ENCODE results near the gene DMPK.
"Not testable (repeated sequence)": the region's sequence is repeated elsewhere in the genome, so short reads cannot be mapped to it uniquely, and the experiment has no call there.

DMPK gene

GRCh38 chr19:45812297-45812696, 30.0 kb upstream of the DMPK start:
- Histone ChIP-seq H3K4me3 (ENCODE audit: low read length) (no peak overlapping the region), H3K27ac (ENCODE audit: low read length) (no peak overlapping the region), H3K4me1 (ENCODE audit: control insufficient read depth, low read depth, low read length) (peaks cover 9% of the 10 kb centered on the region), H3K9me3 (ENCODE audit: control insufficient read depth, low read depth, low read length) (no peaks in the 10 kb centered on the region), H3K36me3 (ENCODE audit: control insufficient read depth, low read depth, low read length) (no peaks in the 10 kb centered on the region), H3K27me3 (ENCODE audit: control insufficient read depth, insufficient read depth, low read length) (no peaks in the 10 kb centered on the region), H3K9ac (ENCODE audit: low read length) (no peak overlapping the region)

- H3K4me1 ChIP-seq (ENCODE audit: control insufficient read depth, low read depth, low read length) = no peaks in the 10 kb centered on the region
- H3K9me3 ChIP-seq (ENCODE audit: control insufficient read depth, low read depth, low read length) = no peaks in the 10 kb centered on the region
- no peaks in the 10 kb centered on the region for H3K36me3 ChIP-seq (ENCODE audit: control insufficient read depth, low read depth, low read length)
- no peak overlapping the region for H3K4me3 ChIP-seq (ENCODE audit: low read length)
- H3K9ac ChIP-seq (ENCODE audit: low read length) = no peak overlapping the region
- no peak overlapping the region for H3K27ac ChIP-seq (ENCODE audit: low read length)
- no peaks in the 10 kb centered on the region for H3K27me3 ChIP-seq (ENCODE audit: control insufficient read depth, insufficient read depth, low read length)
Measured at GRCh38 chr19:45809643-45810159, 27.4 kb upstream of the DMPK start.

DNA sequence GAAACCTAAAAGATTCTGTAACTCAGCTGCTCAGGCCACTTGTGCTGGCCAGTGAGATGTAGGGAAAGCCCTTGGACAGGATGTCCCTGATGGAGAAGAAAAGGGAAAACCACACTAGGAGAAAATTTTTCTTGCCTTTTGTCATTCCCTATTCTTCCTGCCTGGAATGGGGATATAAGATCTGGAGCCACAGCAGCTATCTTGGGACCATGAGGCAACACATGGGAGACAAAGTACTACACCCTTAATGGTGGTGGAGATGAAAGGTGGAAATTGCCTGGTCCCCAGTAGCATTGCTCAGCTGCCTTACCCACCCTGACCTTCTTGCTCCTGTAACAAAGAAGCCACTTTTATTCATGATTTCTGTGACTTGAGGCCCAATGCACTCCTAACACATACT, 23.4 kb upstream of the DMPK start:
- Histone ChIP-seq H3K9me3 (ENCODE audit: control insufficient read depth, low read depth, low read length) (no peaks in the 10 kb centered on the region), H3K27ac (ENCODE audit: low read length) (no peak overlapping the region), H3K27me3 (ENCODE audit: control insufficient read depth, insufficient read depth, low read length) (no peaks in the 10 kb centered on the region), H3K36me3 (ENCODE audit: control insufficient read depth, low read depth, low read length) (no peaks in the 10 kb centered on the region), H3K9ac (ENCODE audit: low read length) (no peak overlapping the region), H3K4me3 (ENCODE audit: low read length) (no peak overlapping the region), H3K4me1 (ENCODE audit: control insufficient read depth, low read depth, low read length) (no peaks in the 10 kb centered on the region)

DNA sequence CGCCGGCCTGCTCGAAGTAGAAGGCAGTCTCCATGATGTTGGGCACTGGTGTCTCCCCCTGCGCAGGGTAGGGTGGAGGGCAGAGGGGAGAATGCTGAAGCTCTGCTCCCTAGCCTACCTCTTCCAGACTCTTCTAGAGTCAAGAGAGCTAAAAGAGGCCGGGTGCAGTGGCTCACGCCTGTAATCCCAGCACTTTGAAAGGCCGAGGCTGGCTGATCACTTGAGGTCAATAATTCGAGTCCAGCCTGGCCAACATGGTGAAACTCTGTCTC, 22.6 kb upstream of the DMPK start:
- no peak overlapping the region for H3K9ac ChIP-seq (ENCODE audit: low read length)
- no peak overlapping the region for H3K27ac ChIP-seq (ENCODE audit: low read length)
- H3K36me3 ChIP-seq (ENCODE audit: control insufficient read depth, low read depth, low read length) = no peaks in the 10 kb centered on the region
- no peaks in the 10 kb centered on the region for H3K4me1 ChIP-seq (ENCODE audit: control insufficient read depth, low read depth, low read length)
- H3K9me3 ChIP-seq (ENCODE audit: control insufficient read depth, low read depth, low read length) = no peaks in the 10 kb centered on the region
- H3K27me3 ChIP-seq (ENCODE audit: control insufficient read depth, insufficient read depth, low read length) = no peaks in the 10 kb centered on the region
- H3K4me3 ChIP-seq (ENCODE audit: low read length) = no peak overlapping the region

- Histone ChIP-seq H3K36me3 (ENCODE audit: control insufficient read depth, low read depth, low read length) (no peaks in the 10 kb centered on the region), H3K27ac (ENCODE audit: low read length) (no peak overlapping the region), H3K4me3 (ENCODE audit: low read length) (no peak overlapping the region), H3K9me3 (ENCODE audit: control insufficient read depth, low read depth, low read length) (no peaks in the 10 kb centered on the region), H3K27me3 (ENCODE audit: control insufficient read depth, insufficient read depth, low read length) (peaks cover under 1% of the 10 kb centered on the region), H3K4me1 (ENCODE audit: control insufficient read depth, low read depth, low read length) (no peaks in the 10 kb centered on the region), H3K9ac (ENCODE audit: low read length) (no peak overlapping the region)
Measured at GRCh38 chr19:45804140-45804958, 22.1 kb upstream of the DMPK start.

GRCh38 chr19:45801603-45802175, 19.4 kb upstream of the DMPK start:
- Histone ChIP-seq H3K4me3 (ENCODE audit: low read length) (no peak overlapping the region), H3K9me3 (ENCODE audit: control insufficient read depth, low read depth, low read length) (no peaks in the 10 kb centered on the region), H3K27me3 (ENCODE audit: control insufficient read depth, insufficient read depth, low read length) (peaks cover 3% of the 10 kb centered on the region), H3K27ac (ENCODE audit: low read length) (no peak overlapping the region), H3K9ac (ENCODE audit: low read length) (no peak overlapping the region), H3K4me1 (ENCODE audit: control insufficient read depth, low read depth, low read length) (no peaks in the 10 kb centered on the region), H3K36me3 (ENCODE audit: control insufficient read depth, low read depth, low read length) (no peaks in the 10 kb centered on the region)

DNA sequence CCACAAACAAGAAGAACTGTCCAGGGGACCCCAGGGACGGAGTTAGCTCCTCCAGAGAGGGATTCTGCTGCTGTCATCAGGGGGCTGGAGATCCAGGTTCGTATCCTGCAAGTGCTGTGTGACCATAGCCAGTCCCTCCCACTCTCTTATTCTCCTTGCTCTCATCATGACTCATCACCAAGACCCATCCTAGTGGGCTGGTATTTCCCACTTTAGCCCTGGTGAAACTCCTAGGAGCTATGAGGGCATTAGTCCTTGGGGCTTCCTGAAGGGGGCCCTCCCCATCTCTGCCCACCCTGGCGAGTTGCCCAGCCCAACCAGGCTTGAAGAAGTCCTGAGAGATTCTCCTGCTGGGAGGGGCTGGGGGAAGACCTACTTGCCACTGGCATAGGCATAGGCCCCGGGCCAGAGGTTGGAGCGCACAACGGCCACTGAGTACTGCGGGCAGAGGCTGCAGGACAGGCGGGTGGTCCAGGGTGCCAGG, 17.8 kb upstream of the DMPK start:
- no peaks in the 10 kb centered on the region for H3K4me1 ChIP-seq (ENCODE audit: control insufficient read depth, low read depth, low read length)
- no peaks in the 10 kb centered on the region for H3K9me3 ChIP-seq (ENCODE audit: control insufficient read depth, low read depth, low read length)
- peaks cover 3% of the 10 kb centered on the region for H3K27me3 ChIP-seq (ENCODE audit: control insufficient read depth, insufficient read depth, low read length)
- H3K36me3 ChIP-seq (ENCODE audit: control insufficient read depth, low read depth, low read length) = no peaks in the 10 kb centered on the region
- no peak overlapping the region for H3K27ac ChIP-seq (ENCODE audit: low read length)
- no peak overlapping the region for H3K4me3 ChIP-seq (ENCODE audit: low read length)
- H3K9ac ChIP-seq (ENCODE audit: low read length) = no peak overlapping the region

DNA sequence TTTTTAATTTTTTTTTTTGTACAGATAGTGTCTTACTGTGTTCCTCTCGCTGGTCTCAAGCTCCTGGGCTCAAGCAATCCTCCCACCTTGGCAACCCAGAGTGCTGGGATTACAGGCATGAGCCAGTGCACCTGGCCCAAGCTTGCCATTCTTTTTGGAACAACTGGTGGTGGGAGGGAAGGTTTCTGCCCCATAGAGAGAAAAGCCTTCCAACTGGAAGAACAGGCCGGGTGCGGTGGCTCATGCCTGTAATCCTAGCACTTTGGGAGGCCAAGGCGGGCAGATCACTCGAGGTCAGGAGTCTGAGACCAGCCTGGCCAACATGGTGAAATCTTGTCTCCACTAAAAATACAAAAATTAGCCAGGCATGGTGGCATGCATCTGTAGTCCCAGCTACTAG, 17.3 kb upstream of the DMPK start:
- not testable (repeated sequence) for H3K27me3 ChIP-seq (ENCODE audit: control insufficient read depth, insufficient read depth, low read length); H3K36me3 ChIP-seq (ENCODE audit: control insufficient read depth, low read depth, low read length); H3K4me1 ChIP-seq (ENCODE audit: control insufficient read depth, low read depth, low read length); H3K27ac ChIP-seq (ENCODE audit: low read length); H3K4me3 ChIP-seq (ENCODE audit: low read length); H3K9me3 ChIP-seq (ENCODE audit: control insufficient read depth, low read depth, low read length); H3K9ac ChIP-seq (ENCODE audit: low read length)

DNA sequence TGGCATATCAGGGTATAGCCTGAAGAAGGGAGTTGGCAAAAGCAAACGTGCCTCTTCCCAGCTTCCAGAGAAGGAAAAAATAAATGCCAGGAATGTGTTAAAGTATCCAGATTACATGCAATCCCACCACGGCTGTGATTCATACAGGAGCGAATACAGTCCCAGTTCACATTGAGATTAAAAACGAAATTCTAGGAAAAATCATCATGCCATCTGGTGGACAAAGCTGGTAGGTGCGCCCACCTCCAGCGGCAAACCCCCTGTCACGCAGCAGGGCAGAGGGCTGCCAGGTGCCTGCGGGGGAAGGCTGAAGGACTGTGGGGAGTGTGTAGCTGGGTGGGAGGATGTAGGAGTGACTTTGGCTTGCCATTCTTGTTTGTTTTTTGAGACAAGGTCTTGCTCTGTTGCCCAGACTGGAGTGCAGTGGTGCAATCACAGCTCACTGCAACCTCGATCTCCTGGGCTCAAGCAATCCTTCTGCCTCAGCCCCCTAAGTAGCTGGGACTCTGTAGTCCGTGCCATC, 16.8 kb upstream of the DMPK start:
- H3K36me3 ChIP-seq (ENCODE audit: control insufficient read depth, low read depth, low read length) = no peaks in the 10 kb centered on the region
- no peaks in the 10 kb centered on the region for H3K9me3 ChIP-seq (ENCODE audit: control insufficient read depth, low read depth, low read length)
- H3K4me3 ChIP-seq (ENCODE audit: low read length) = no peak overlapping the region
- H3K9ac ChIP-seq (ENCODE audit: low read length) = no peak overlapping the region
- peaks cover 3% of the 10 kb centered on the region for H3K27me3 ChIP-seq (ENCODE audit: control insufficient read depth, insufficient read depth, low read length)
- H3K4me1 ChIP-seq (ENCODE audit: control insufficient read depth, low read depth, low read length) = no peaks in the 10 kb centered on the region
- no peak overlapping the region for H3K27ac ChIP-seq (ENCODE audit: low read length)

GRCh38 chr19:45794627-45795026, 12.3 kb upstream of the DMPK start:
- Histone ChIP-seq H3K27ac (ENCODE audit: low read length) (no peak overlapping the region), H3K9ac (ENCODE audit: low read length) (no peak overlapping the region), H3K27me3 (ENCODE audit: control insufficient read depth, insufficient read depth, low read length) (peaks cover 3% of the 10 kb centered on the region), H3K4me1 (ENCODE audit: control insufficient read depth, low read depth, low read length) (peaks cover 9% of the 10 kb centered on the region), H3K4me3 (ENCODE audit: low read length) (no peak overlapping the region), H3K9me3 (ENCODE audit: control insufficient read depth, low read depth, low read length) (no peaks in the 10 kb centered on the region), H3K36me3 (ENCODE audit: control insufficient read depth, low read depth, low read length) (peaks cover 5% of the 10 kb centered on the region)

DNA sequence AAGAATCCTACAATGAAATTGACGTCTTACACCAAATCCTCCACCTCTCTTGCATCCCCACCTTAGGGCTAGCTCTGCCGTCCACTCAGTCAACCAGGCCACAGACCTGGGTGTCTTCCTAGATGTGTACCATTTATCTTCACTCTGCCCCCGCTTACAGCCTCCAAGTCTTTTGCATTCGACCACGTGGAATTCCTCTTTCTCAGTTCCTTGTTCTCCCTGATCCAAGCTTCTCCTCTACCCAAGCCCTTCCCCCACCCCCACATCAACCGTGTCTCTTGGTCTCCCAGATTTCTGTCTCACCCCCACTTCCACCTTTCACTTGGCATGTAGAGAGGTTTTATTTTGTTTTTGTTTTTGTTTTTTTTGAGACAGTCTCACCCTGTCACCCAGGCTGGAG, 11.6 kb upstream of the DMPK start:
- no peak overlapping the region for H3K27ac ChIP-seq (ENCODE audit: low read length)
- no peaks in the 10 kb centered on the region for H3K9me3 ChIP-seq (ENCODE audit: control insufficient read depth, low read depth, low read length)
- no peak overlapping the region for H3K4me3 ChIP-seq (ENCODE audit: low read length)
- H3K36me3 ChIP-seq (ENCODE audit: control insufficient read depth, low read depth, low read length) = peaks cover 12% of the 10 kb centered on the region
- peaks cover 9% of the 10 kb centered on the region for H3K4me1 ChIP-seq (ENCODE audit: control insufficient read depth, low read depth, low read length)
- H3K27me3 ChIP-seq (ENCODE audit: control insufficient read depth, insufficient read depth, low read length) = no peaks in the 10 kb centered on the region
- H3K9ac ChIP-seq (ENCODE audit: low read length) = no peak overlapping the region

DNA sequence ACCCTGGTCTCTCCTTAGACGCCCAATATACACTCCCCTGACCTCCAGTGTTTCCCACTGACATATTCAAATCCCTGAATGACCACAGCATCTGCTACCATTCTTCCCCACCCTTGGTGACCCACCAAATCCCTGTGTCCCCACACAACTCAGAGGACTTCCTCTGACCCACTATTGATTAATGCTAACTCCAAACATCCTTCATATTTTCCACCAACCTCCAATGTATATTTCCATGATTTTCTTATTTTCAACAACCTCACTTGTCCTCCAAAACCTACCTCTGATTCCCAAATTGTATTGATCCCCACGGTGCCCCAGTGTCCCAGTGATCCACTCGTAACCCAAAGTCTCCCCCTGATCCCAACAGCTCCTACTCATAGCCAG, 10.9 kb upstream of the DMPK start:
- Histone ChIP-seq H3K27me3 (ENCODE audit: control insufficient read depth, insufficient read depth, low read length) (no peaks in the 10 kb centered on the region), H3K36me3 (ENCODE audit: control insufficient read depth, low read depth, low read length) (peaks cover 19% of the 10 kb centered on the region), H3K9me3 (ENCODE audit: control insufficient read depth, low read depth, low read length) (no peaks in the 10 kb centered on the region), H3K4me1 (ENCODE audit: control insufficient read depth, low read depth, low read length) (peaks cover 9% of the 10 kb centered on the region), H3K9ac (ENCODE audit: low read length) (no peak overlapping the region), H3K4me3 (ENCODE audit: low read length) (peak overlapping the region; percentile 11), H3K27ac (ENCODE audit: low read length) (peak overlapping the region; percentile 14)
